HepG2 (cell line): Measurements from ENCODE around the gene SGK1. TPM values are rescaled to one million over a fixed set of nuclear protein-coding genes. Genes with fewer than 3 reads are reported as not detected.

Experiments used
- ATAC-seq: fragments of 200-7000 bp; cut with Tn5 transposase; 3 replicates; pipeline ENCODE4 v1.9.1; 2020; ENCODE audit warnings: mild to moderate bottlenecking, moderate library complexity
- BruUV-seq: library from RNA; stranded (reverse); fragments of 400-500 nt; replicated peaks from 2 replicates; lab custom pipeline; 2021; lab: Mats Ljungman, UMichigan
- CTCF ChIA-PET: fragments of 300-600 bp; formaldehyde crosslinking; extraction: SDS; loops from one replicate; lab custom pipeline; 2021; ENCODE audit warnings: low total read pairs, inconsistent platforms, low intra/inter-chr PET ratio; lab: Yijun Ruan, JAX
- POLR2A ChIA-PET: fragments of 350-600 bp; sonication (Branson Sonifier 250); formaldehyde crosslinking; loops from one replicate; lab custom pipeline; 2020; ENCODE audit warnings: antibody characterized with exemption, inconsistent platforms; lab: Yijun Ruan, JAX
- DNase-seq: peaks from one replicate; pipeline ENCODE4 v3.0.0-alpha.2; 2015; ENCODE audit warnings: low spot score
- FAIRE-seq: peaks from 3 replicates; lab custom pipeline; 2011; peaks lifted over from hg19 to GRCh38; lab: Jason Lieb, UNC
- H2AFZ ChIP-seq: one replicate; pipeline ENCODE4 v1.6.1; 2011; ENCODE audit warnings: low read length, inconsistent platforms
- H3K27ac ChIP-seq: fragments of 300-600 bp; 3 replicates; pipeline ENCODE4 v1.8.0; 2011; ENCODE audit warnings: mixed run types, mild to moderate bottlenecking, mixed read lengths, low read length, inconsistent platforms; ENCODE audit not compliant: insufficient read depth; ENCODE audit errors: extremely low read length
- H3K27me3 ChIP-seq, 2 experiments: fragments of 200-600 bp in 1 of 2; 2 replicates in 1 of 2; 3 replicates in 1 of 2; pipeline versions ENCODE4 v1.6.0 to v1.8.0; 2011; ENCODE audit warnings: low read length in 2 of 2, mild to moderate bottlenecking in 2 of 2, moderate library complexity in 2 of 2, inconsistent platforms in 1 of 2; ENCODE audit not compliant: insufficient read depth in 2 of 2, control insufficient read depth in 1 of 2
- H3K36me3 ChIP-seq, 2 experiments: fragments of 200-600 bp in 1 of 2; replicated peaks in 1 of 2; 2 replicates in 1 of 2; 3 replicates in 1 of 2; pipeline versions ENCODE4 v1.5.1 to v1.8.0; 2011; ENCODE audit warnings: low read length in 2 of 2, inconsistent platforms in 1 of 2; ENCODE audit not compliant: insufficient read depth in 2 of 2, control insufficient read depth in 1 of 2
- H3K4me1 ChIP-seq: 2 replicates; pipeline ENCODE4 v1.5.1; 2012; ENCODE audit warnings: low read length, inconsistent platforms; ENCODE audit not compliant: insufficient read depth
- H3K4me2 ChIP-seq: 2 replicates; pipeline ENCODE4 v1.6.0; 2011; ENCODE audit warnings: low read depth, low read length, inconsistent platforms
- H3K4me3 ChIP-seq, 3 experiments: fragments of 200-600 bp in 1 of 3; sonication (generic), shearing (Covaris generic) in 1 of 3; replicated peaks in 1 of 3; 2 replicates each; pipeline ENCODE4 v1.5.1; 2011 to 2016; ENCODE audit warnings: low read length in 3 of 3, inconsistent platforms in 2 of 3, low read depth in 2 of 3, mild to moderate bottlenecking in 2 of 3, control low read depth in 1 of 3, mixed read lengths in 1 of 3; ENCODE audit not compliant: insufficient read depth in 1 of 3
- H3K79me2 ChIP-seq: one replicate; pipeline ENCODE4 v1.6.1; 2011; ENCODE audit warnings: low read length, inconsistent platforms; ENCODE audit not compliant: insufficient read depth
- H3K9ac ChIP-seq: 2 replicates; pipeline ENCODE4 v1.6.0; 2011; ENCODE audit warnings: mild to moderate bottlenecking, low read depth, low read length, inconsistent platforms; ENCODE audit not compliant: insufficient read depth
- H3K9me3 ChIP-seq: 2 replicates; pipeline ENCODE4 v1.5.1; 2012; ENCODE audit warnings: mild to moderate bottlenecking, low read length
- H4K20me1 ChIP-seq: 2 replicates; pipeline ENCODE4 v1.6.0; 2011; ENCODE audit warnings: inconsistent platforms, mild to moderate bottlenecking, low read length, moderate library complexity; ENCODE audit not compliant: insufficient read depth
- AFF4 ChIP-seq: sonication (generic); formaldehyde crosslinking; IDR thresholded peaks from 2 replicates; pipeline ENCODE4 v1.4.0; 2020; ENCODE audit warnings: missing genetic modification reagents
- ARID4A ChIP-seq: sonication (generic); formaldehyde crosslinking; IDR thresholded peaks from 2 replicates; pipeline ENCODE4 v1.5.0; 2020; ENCODE audit warnings: mild to moderate bottlenecking, missing genetic modification reagents, borderline replicate concordance
- CCAR2 ChIP-seq: fragments of 200-400 bp; formaldehyde crosslinking; optimal IDR thresholded peaks from 2 replicates; pipeline ENCODE3; 2018; ENCODE audit warnings: low read depth, mild to moderate bottlenecking, low read length, moderate library complexity
- CCDC6 ChIP-seq: sonication (generic); formaldehyde crosslinking; IDR thresholded peaks from 2 replicates; pipeline ENCODE4 v1.8.1; 2022; ENCODE audit warnings: mild to moderate bottlenecking, missing genetic modification reagents, moderate library complexity
- E2F2 ChIP-seq: sonication (generic); formaldehyde crosslinking; IDR thresholded peaks from 2 replicates; pipeline ENCODE4 v1.4.0; 2020; ENCODE audit warnings: missing genetic modification reagents, borderline replicate concordance
- FOXA3 ChIP-seq: IDR thresholded peaks from 2 replicates; pipeline ENCODE4 v1.6.1; 2016; ENCODE audit warnings: missing genetic modification reagents, missing compliant biosample characterization
- JDP2 ChIP-seq: sonication (generic); formaldehyde crosslinking; IDR thresholded peaks from 2 replicates; pipeline ENCODE4 v1.8.1; 2022; ENCODE audit warnings: missing genetic modification reagents, borderline replicate concordance
- KLF12 ChIP-seq: sonication (generic); formaldehyde crosslinking; IDR thresholded peaks from 2 replicates; pipeline ENCODE4 v1.4.0; 2020; ENCODE audit warnings: missing genetic modification reagents, borderline replicate concordance
- PAWR ChIP-seq: sonication (generic); formaldehyde crosslinking; IDR thresholded peaks from 2 replicates; pipeline ENCODE4 v1.4.0; 2020; ENCODE audit warnings: missing genetic modification reagents, mild to moderate bottlenecking, borderline replicate concordance
- PPARG ChIP-seq: conservative IDR thresholded peaks from 2 replicates; pipeline ENCODE4 v1.6.1; 2016; ENCODE audit warnings: missing biosample characterization, missing genetic modification reagents
- ZNF430 ChIP-seq: sonication (generic); formaldehyde crosslinking; IDR thresholded peaks from 2 replicates; pipeline ENCODE4 v1.9.0; 2021; ENCODE audit warnings: mild to moderate bottlenecking, missing genetic modification reagents
- ZNF672 ChIP-seq: sonication (generic); formaldehyde crosslinking; IDR thresholded peaks from 2 replicates; pipeline ENCODE4 v1.8.1; 2022; ENCODE audit warnings: missing genetic modification reagents
- ZSCAN29 ChIP-seq: sonication (generic); formaldehyde crosslinking; conservative IDR thresholded peaks from 2 replicates; pipeline ENCODE4 v1.4.0; 2020; ENCODE audit warnings: mild to moderate bottlenecking, missing genetic modification reagents
- WGBS: methylation state at CpG from one replicate; pipeline ENCODE4 v1.1.6; 2017; ENCODE audit warnings: low lambda C conversion rate; 5-methylcytosine and 5-hydroxymethylcytosine counted together
- in situ Hi-C: cut with HindIII; loops from 2 replicates; pipeline ENCODE4 v1.10.0; 2017; ENCODE audit warnings: low pct_unique_long_range_greater_than_20kb; ENCODE audit not compliant: extremely low pct_ligation_motif_present
- intact Hi-C: fragments of 100-400 bp; cut with micrococcal nuclease; formaldehyde crosslinking; loops from one replicate; pipeline ENCODE4 v1.10.0; 2022; ENCODE audit not compliant: unreplicated experiment
- polyA plus RNA-seq, 8 experiments: library from polyadenylated mRNA; depleted of rRNA in 3 of 8; stranded (reverse) in 7 of 8; unstranded in 1 of 8; fragments of >200 nt; fragmentation: Illumina TruSeq in 4 of 8; extraction: Trizol in 4 of 8; gene quantifications; 2 replicates each; pipeline versions ENCODE4 v1.2.1 to v1.2.3, GENCODE V29; 2011 to 2016; ENCODE audit warnings: low read depth in 4 of 8, missing spikeins in 1 of 8, mixed read lengths in 1 of 8; ENCODE audit not compliant: insufficient read depth in 1 of 8
- total RNA-seq, 5 experiments: library from RNA; depleted of rRNA; stranded (reverse); fragments of >200 nt; fragmentation: Illumina TruSeq; extraction: Trizol; gene quantifications; 2 replicates each; pipeline ENCODE4 v1.2.3, GENCODE V29; 2016; ENCODE audit warnings: low read depth in 1 of 5

Gene SGK1
- total and polyA plus RNA-seq, 2 of the 13 experiments (the other 11 are each of a cell fraction or from before 2014, with no cell fraction given), result 56.1 to 56.2 TPM

- TF ChIP-seq PAWR (CRISPR knock-in tag), result no peak
- no peak for TF ChIP-seq E2F2 (CRISPR knock-in tag)
- no peak for TF ChIP-seq CCAR2
- no peak for TF ChIP-seq CCDC6
These were observed 45.6 kb upstream of the SGK1 start (continued) for GRCh38 chr6:134363323-134364039.

- H3K4me3 ChIP-seq, result no peak overlapping the region
- DNase-seq (no peak), FAIRE-seq (no peak), ATAC-seq (no peak)
- no peaks in the 10 kb centered on the region for H3K36me3 ChIP-seq
- no peaks in the 10 kb centered on the region for H4K20me1 ChIP-seq
- peaks cover 0 to 4% of the 10 kb centered on the region in 2 experiments; a peak in 1 of 5 replicates for H3K27me3 ChIP-seq
- ChIA-PET CTCF (no interaction called here), POLR2A (no interaction called here)
- H3K4me2 ChIP-seq, result no peak overlapping the region
- in situ Hi-C loops (no loop called here), intact Hi-C loops (no loop called here)
- H3K79me2 ChIP-seq, result no peaks in the 10 kb centered on the region
- no peaks in the 10 kb centered on the region for H3K4me1 ChIP-seq
- 54% methylated on average over 6 of the region's 6 CpGs for WGBS
- H3K9ac ChIP-seq, result no peak overlapping the region
- BruUV-seq, result no TSS peak
- no peak overlapping the region for H2AFZ ChIP-seq
- no peak overlapping the region for H3K27ac ChIP-seq
- H3K9me3 ChIP-seq, result no peaks in the 10 kb centered on the region
- no peak for TF ChIP-seq ARID4A
- TF ChIP-seq AFF4, result no peak
- no peak for TF ChIP-seq ZNF672 (CRISPR knock-in tag)
- TF ChIP-seq PPARG, result no peak
- TF ChIP-seq ZSCAN29 (CRISPR knock-in tag), result no peak
- TF ChIP-seq JDP2 (CRISPR knock-in tag), result no peak
- TF ChIP-seq ZNF430 (CRISPR knock-in tag), result no peak
- no peak for TF ChIP-seq FOXA3
- no peak for TF ChIP-seq KLF12
These were observed 43.1 kb upstream of the SGK1 start for GRCh38 chr6:134361011-134361410.
